SW 1271 (cell line): ENCODE measurements around the gene S100A5.
"Not testable (repeated sequence)": the region's sequence is repeated elsewhere in the genome, so short reads cannot be mapped to it uniquely, and the experiment has no call there.

Experiments used
- DNase-seq, 2 experiments: peaks; one replicate each; lab custom pipeline; 2025; lab: John Stamatoyannopoulos, UW

Gene S100A5

GRCh38 chr1:153532769-153533599, 7.8 kb downstream of the S100A5 start:
- peak; percentile 65 to 69 for DNase-seq

DNA sequence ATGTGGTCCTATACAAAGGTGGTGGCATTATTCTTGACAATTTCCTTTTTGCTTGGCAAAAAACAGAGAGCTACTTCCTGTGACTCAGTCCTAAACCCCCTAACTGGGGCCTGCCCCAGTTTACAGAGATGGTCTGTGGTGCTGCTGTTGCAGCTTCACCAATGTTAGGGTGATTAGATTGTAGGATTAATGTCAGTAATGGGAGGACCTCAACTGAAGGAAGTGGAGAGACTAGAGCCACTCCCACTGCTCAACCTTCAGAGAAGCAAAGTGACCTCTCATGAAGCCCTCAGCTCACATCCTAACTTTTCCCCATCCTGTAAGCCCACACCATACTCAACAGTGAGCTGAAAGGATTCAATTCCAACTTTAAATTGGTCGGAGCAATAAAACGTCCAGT, 8.6 kb downstream of the S100A5 start:
- peak in 1 of 2 experiments; percentile 5 for DNase-seq

DNA sequence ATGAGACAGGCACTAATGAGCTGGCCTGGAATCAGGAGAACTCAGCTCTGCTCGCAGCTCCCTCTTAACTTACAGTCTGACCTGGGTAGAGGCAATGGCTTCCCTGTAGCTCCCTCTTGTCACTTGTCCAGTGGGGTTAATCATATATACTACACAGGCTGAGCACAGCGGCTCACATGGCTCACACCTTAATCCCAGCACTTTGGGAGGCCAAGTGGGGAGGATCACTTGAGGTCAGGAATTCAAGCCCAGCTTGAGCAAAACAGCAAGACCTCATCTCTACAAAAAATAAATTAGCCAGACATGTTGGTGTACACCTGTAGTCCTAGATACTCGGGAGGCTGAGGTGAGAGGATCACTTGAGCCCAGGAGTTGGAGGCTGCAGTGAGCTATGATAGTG, 9.1 kb downstream of the S100A5 start:
- no peak for DNase-seq

DNA sequence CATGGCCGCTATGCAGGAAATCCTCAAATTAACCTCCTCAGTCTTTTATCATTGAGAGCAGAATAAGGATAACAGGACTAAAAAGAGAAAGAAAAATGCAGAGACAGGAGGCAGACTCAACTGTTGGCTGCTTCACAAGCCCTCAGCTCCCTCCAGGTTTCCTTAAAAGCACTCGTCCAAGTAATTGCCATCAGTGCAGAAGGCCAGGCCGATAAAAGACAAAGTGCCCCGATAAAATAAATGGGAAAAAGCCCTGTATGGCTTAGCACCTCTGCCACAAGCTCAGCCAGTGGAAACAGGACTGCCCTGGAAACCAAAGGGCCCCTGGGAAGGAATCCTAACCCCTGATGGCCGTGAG, 13.1 kb downstream of the S100A5 start:
- DNase-seq = no peak

DNA sequence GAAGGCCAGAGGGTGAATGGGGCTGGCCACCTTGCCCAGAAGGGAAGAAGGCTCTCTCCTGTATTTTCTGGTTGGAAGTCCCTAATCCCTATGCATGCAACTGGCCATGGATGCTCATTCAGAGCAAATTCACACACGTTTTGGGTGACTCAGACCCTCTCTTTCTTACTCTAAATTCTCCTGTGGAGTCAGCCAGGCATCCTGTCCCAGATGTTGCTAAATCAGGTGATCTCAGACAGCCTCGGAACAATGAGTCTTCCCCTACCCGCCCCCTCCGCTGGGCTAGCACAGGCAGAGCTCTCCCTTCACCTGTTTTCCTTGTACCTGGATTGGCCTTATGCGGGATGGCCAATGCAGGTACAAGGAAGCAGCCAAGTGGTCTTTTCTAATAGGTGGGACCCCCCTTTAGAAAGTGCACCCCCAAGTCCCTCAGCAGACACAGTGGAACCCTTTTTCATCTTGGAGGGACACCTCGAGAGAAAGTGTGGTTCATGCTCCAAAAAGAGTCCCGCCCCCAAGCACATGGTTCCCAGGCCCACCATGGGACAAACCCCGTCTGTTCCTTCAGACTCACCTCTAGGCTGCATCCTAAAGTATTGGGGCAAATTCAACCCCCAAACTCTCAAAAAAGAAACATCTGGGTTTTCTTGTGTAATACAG, 13.6 kb downstream of the S100A5 start:
- no peak for DNase-seq

- no peak for DNase-seq
Observed at GRCh38 chr1:153526132-153526543, 14.6 kb downstream of the S100A5 start.

DNA sequence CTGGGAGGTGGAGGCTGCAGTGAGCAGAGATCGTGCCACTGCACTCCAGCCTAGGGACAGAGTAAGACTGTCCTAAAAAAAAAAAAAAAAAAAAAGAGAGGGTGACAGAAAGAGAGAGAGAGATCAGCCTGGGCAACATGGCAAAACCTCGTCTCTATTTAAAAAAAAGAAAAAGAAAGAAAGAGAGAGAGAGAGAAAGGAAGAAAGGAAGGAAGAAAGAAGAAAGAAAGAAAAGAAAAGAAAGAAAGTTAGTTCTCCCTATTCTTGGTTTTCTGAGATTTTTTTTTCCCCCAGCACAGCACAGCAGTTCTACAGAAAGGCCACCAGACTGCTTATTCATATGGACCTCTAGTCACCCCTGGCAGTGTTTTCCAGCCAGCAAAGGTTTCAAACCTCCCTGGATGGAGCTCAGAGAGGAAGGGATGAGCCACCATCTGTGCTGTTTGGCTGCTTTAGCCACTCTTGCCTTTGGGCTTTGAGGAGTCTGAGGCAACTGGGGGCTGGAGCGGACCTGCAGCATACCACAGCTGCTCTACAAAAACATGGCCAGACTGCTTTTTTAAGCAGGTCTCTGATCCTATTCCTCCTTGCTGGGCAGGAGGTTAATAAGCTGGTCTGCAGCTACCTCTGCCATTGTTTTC, 15.5 kb downstream of the S100A5 start:
- DNase-seq = no peak

GRCh38 chr1:153522353-153523048, 18.2 kb downstream of the S100A5 start:
- DNase-seq = not testable (repeated sequence)

- DNase-seq = not testable (repeated sequence)
Observed at GRCh38 chr1:153521808-153522207, 18.9 kb downstream of the S100A5 start.

DNA sequence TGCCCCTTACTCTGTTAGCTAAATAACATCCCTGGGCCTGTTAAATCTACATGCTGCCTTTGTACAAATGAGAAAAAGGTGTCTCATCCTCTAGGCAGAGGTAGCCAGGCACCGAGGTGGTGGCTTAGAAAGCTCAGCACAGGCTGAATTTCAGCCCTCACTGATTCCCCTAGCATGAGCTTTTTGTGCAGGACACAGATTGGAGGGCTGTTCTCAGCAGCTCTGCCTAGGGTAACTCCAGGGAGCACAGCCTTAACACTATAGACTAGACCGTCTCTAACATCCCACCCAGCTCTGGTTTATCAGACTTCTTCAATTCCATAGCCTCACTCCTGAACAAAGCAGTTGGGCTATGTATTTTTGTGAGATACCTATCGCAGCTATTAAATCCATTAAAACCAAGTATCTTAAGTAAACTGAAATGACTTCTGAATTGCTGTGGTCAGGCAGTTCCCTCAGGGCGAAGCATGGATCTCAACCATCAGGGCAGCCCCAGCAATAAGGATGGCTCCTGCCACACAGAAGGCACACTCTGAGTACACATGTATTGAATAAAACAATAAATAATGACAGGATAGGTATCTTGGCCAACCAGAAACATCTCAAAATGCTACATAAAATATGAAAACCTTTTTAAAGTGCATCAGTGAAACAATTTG, 19.8 kb downstream of the S100A5 start:
- no peak for DNase-seq

DNA sequence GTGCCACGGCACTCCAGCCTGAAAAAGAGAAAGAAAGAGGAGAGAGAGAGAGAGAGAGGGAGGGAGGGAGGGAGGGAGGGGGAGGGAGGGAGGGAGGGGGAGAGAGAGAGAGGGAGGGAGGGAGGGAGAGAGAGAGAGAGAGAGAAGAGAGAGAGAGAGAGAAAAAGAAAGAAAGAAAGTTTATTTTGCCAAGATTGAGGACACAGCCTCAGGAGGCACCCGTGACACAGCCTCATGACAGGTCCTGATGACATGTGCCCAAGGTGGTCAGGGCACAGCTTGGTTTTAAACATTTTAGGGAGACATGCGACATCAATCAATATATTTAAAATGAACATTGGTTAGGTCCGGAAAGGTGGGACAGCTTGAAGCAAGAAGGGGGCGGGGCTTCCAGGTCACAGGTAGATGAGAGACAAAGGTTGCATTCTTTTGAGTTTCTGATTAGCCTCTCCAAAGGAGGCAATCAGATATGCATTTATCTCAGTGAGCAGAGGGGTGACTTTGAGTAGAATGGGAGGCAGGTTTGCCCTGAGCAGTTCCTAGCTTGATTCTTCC, 20.5 kb downstream of the S100A5 start:
- DNase-seq = not testable (repeated sequence)

GRCh38 chr1:153519242-153519641, 21.5 kb downstream of the S100A5 start:
- DNase-seq = no peak

DNA sequence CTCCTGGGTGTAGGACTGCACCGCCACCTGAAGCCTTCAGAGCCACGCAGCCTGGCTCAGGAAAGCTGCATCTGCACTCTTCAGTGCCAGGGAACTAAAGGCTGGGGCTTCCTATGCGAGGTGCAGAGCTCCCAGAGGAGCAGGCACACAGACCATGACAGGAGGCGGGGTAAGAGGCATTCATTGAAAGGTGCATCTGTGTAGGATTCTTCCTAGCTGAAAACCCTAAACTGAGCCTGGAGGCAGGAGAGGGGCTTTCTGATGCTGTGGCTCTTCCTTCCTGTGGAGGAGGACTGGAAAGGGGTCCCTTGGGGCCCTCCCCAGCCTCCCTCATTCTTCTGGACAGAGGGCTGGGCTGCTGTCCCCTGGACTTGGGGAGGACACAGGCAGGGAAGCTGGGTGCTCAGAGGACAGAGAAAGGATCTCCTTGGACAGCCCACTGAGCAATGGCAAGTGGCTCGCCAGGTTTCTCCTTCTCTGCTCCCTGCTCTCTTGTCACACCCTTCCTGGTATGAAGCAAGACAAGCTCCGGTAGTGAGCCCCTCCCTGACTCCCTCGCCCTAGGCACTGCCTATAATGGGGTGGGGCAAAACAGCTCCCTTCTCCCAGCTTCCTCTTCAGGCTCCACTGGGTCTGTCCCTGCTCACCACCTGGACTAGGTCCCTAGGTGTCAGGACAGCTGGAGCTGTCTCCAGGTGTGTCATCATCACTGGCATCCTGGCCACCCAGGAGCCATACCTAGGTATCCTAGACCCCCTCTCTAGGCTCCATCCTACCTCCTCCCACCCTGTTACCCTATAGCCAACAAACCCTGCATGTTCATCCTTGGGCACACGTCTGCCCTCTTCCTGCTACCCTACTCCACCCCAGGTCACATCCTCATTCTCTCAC, 25.0 kb downstream of the S100A5 start:
- DNase-seq = no peak

DNA sequence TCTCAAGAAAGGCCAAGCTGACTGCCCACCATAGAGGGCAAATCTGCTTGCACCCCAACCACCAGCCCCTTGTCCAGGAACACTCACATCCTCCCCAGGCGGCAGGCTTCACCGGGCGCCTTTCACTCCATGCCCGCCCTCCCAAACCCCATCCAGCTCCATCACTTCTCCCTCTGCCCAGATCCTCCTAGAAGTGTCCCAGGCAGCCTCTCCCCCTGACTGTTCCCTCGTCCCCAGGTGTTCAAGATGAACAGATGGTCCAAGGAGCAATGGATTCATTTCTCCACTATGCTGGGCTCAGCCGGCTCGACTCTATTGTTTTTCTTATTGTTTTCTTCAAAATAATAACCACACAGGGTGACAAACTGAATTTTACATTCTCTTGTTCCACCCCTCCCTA, 27.1 kb downstream of the S100A5 start:
- no peak for DNase-seq

GRCh38 chr1:153513023-153513422, 27.7 kb downstream of the S100A5 start:
- no peak for DNase-seq

DNA sequence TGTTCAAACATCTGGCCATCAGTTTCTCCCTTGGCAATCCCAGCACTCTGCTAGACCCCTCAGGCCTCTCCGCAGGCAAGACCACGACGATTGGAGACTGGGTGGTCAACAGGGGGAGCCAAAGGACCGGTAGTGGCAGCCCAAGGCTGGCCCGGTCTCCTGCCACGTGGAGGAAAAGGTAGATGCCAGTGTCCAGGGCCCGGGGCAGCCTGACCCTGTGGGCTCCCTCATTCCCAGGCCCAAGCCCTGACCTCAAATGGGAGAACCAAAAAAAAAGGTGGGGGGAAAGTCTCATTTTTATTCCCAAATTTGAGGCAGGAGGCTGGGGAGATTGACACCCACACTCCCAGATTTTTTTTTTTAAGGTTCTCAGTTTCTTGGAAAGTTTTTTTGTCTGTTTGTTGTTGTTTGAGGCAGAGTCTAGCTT, 29.7 kb downstream of the S100A5 start:
- DNase-seq = peak in 1 of 2 experiments; percentile 47

GRCh38 chr1:153509729-153510354, 30.9 kb downstream of the S100A5 start:
- peak in 1 of 2 experiments; percentile 6 for DNase-seq

DNA sequence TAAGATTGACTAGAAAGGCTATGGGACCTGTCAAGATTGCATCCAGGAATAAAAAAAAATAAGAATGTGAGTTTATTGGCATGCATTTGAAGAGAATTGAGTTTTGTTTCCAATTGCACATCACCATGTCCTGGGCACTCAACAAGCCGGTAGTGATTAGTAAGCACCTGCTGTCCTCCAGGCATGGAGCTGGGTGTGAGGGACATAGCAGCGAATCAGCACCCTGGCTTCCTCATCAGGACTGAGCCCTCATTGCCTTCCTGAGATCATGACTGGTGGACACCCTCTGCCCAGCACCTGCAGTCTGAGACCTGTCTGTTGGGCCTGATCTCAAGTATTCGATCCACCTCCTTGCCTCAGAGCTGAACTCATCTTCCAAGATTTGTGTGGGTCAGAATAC, 31.7 kb downstream of the S100A5 start:
- no peak for DNase-seq

DNA sequence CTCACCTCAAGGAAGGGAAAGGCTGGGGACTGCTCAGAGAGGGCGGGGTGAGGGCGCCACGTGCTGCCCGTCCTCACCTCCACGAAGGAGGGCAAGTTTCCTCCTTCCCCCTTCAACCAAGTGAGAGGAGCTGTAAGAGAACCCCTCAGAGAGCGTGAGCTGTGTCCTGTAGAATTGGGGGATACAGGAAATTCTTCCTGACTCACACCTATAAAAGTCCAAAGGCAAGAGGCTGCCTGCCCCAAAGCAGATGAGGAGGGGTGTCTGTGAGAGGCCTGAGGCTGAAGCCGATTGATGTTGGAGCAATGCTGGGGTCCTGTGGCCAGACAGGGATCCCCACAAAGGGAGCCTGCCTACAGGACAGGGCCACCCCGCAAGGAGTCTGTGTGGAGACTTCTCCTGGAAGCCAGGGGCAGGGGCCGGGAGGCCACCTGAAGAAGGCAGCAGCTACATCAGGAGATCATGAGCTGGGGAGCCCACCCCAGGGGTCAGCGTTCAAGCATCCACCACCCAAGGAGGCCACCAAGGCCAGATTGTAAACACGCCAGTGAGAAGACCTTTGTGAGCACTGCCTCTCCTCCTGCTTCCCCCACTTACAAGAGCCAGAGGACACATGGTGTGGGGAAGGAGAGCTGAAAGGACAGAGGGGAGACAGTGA, 32.7 kb downstream of the S100A5 start:
- no peak for DNase-seq
